PC-9 (cell line): Measurements from ENCODE around the gene NKAIN2. TPM values are rescaled to one million over a fixed set of nuclear protein-coding genes. Genes with fewer than 3 reads are reported as not detected.

Experiments used
- BruUV-seq: library from RNA; stranded (reverse); fragments of 400-500 nt; replicated peaks from 2 replicates; lab custom pipeline; 2021; lab: Mats Ljungman, UMichigan
- CTCF ChIA-PET: fragments of 300-600 bp; sonication (Branson Sonifier 250); formaldehyde crosslinking; loops from one replicate; lab custom pipeline; 2022; ENCODE audit warnings: antibody characterized with exemption; lab: Charles Lee
- POLR2A ChIA-PET: fragments of 300-600 bp; sonication (Branson Sonifier 250); formaldehyde crosslinking; loops from one replicate; lab custom pipeline; 2022; ENCODE audit warnings: antibody characterized with exemption; ENCODE audit not compliant: unreplicated experiment; lab: Charles Lee
- DNase-seq, 2 experiments: peaks; one replicate each; pipeline versions ENCODE4 v3.0.0 to v3.0.0-alpha.2; 2015 to 2022; ENCODE audit warnings: mixed read lengths in 1 of 2
- H2AFZ ChIP-seq: fragments of 200-600 bp; sonication (generic); 2 replicates; pipeline ENCODE4 v1.8.1; 2017; ENCODE audit warnings: antibody characterized with exemption
- H3F3A ChIP-seq: fragments of 200-600 bp; sonication (generic); 2 replicates; pipeline ENCODE4 v1.8.1; 2017; ENCODE audit warnings: antibody characterized with exemption, mild to moderate bottlenecking, low read depth; ENCODE audit not compliant: insufficient read depth
- H3K27ac ChIP-seq: fragments of 200-600 bp; sonication (generic); 2 replicates; pipeline ENCODE4 v1.6.1; 2016; ENCODE audit warnings: mixed run types
- H3K27me3 ChIP-seq: fragments of 200-600 bp; sonication (generic); 2 replicates; pipeline ENCODE4 v1.6.1; 2016; ENCODE audit warnings: low read depth, mixed run types; ENCODE audit not compliant: insufficient read depth
- H3K36me3 ChIP-seq: fragments of 200-600 bp; sonication (generic); 2 replicates; pipeline ENCODE4 v1.6.1; 2016; ENCODE audit warnings: low read depth, mixed run types
- H3K4me1 ChIP-seq: fragments of 200-600 bp; sonication (generic); replicated peaks from 2 replicates; pipeline ENCODE4 v1.6.1; 2016; ENCODE audit warnings: mixed run types; ENCODE audit not compliant: insufficient read depth
- H3K4me2 ChIP-seq: fragments of 200-600 bp; sonication (generic); 2 replicates; pipeline ENCODE4 v1.6.1; 2017; ENCODE audit warnings: mixed run types
- H3K4me3 ChIP-seq: fragments of 200-600 bp; sonication (generic); 2 replicates; pipeline ENCODE4 v1.6.1; 2016; ENCODE audit warnings: mixed run types
- H3K79me2 ChIP-seq: fragments of 200-600 bp; sonication (generic); 2 replicates; pipeline ENCODE4 v1.6.1; 2017; ENCODE audit warnings: low read depth, mixed run types
- H3K9me2 ChIP-seq: fragments of 200-600 bp; sonication (generic); 2 replicates; pipeline ENCODE4 v1.8.1; 2017; ENCODE audit warnings: mild to moderate bottlenecking; ENCODE audit not compliant: insufficient read depth
- H3K9me3 ChIP-seq: fragments of 200-600 bp; sonication (generic); 2 replicates; pipeline ENCODE4 v1.8.1; 2016; ENCODE audit warnings: low read depth; ENCODE audit not compliant: insufficient read depth
- H4K20me1 ChIP-seq: fragments of 200-600 bp; sonication (generic); 2 replicates; pipeline ENCODE4 v1.8.1; 2017; ENCODE audit not compliant: insufficient read depth
- EZH2 ChIP-seq: fragments of 200-600 bp; sonication (generic); IDR thresholded peaks from 2 replicates; pipeline ENCODE4 v1.8.0; 2017; ENCODE audit warnings: antibody characterized with exemption, low read depth
- intact Hi-C: fragments of 100-400 bp; cut with micrococcal nuclease; formaldehyde crosslinking; loops from one replicate; pipeline ENCODE4 v1.10.0; 2022; ENCODE audit not compliant: unreplicated experiment
- total RNA-seq: library from RNA; stranded (reverse); gene quantifications from 2 replicates; pipeline ENCODE4 v1.2.3, GENCODE V29; 2021
- TF ChIP-seq, protein P1 (sequence below): fragments of 200-600 bp; sonication (generic); conservative IDR thresholded peaks from 2 replicates; pipeline ENCODE4 v1.6.1; 2017; ENCODE audit warnings: mixed run types, antibody characterized with exemption, mild to moderate bottlenecking, moderate library complexity

NKAIN2 gene
- total RNA-seq, 1 experiment from 2014 or later: not detected

DNA sequence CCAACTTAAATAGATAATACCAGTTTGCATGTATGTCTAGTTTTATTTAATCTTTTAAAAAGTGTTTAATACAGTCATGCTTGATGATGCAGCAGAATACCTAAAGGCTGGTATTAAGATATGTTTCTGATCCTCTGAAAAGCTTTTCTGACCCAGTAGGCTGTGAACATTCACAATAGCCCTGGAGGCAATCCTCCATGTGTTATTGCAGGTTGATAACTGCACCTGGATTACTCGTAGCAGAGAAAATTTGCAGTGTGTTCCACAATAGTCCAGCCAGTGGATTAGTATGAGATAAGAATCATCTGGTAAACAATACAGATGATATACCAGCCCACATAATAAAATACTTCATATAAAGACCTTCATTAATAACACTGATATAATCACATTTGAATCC lies 979.7 kb downstream of the NKAIN2 start:
- no peaks in the 10 kb centered on the region for H3K79me2 ChIP-seq
- no peak overlapping the region for H2AFZ ChIP-seq
- no TSS peak for BruUV-seq
- no peak overlapping the region for H3K4me2 ChIP-seq
- no peaks in the 10 kb centered on the region for H3K36me3 ChIP-seq
- H3K4me1 ChIP-seq: no peaks in the 10 kb centered on the region
- TF ChIP-seq EZH2: no peak
- TF ChIP-seq, protein P1, sequence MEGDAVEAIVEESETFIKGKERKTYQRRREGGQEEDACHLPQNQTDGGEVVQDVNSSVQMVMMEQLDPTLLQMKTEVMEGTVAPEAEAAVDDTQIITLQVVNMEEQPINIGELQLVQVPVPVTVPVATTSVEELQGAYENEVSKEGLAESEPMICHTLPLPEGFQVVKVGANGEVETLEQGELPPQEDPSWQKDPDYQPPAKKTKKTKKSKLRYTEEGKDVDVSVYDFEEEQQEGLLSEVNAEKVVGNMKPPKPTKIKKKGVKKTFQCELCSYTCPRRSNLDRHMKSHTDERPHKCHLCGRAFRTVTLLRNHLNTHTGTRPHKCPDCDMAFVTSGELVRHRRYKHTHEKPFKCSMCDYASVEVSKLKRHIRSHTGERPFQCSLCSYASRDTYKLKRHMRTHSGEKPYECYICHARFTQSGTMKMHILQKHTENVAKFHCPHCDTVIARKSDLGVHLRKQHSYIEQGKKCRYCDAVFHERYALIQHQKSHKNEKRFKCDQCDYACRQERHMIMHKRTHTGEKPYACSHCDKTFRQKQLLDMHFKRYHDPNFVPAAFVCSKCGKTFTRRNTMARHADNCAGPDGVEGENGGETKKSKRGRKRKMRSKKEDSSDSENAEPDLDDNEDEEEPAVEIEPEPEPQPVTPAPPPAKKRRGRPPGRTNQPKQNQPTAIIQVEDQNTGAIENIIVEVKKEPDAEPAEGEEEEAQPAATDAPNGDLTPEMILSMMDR: no peak
- CTCF ChIA-PET: no interaction called here
- no peak for DNase-seq
- no peaks in the 10 kb centered on the region for H3F3A ChIP-seq
- POLR2A ChIA-PET: no interaction called here
- intact Hi-C loops: no loop called here
- H3K27ac ChIP-seq: no peak overlapping the region
- no peaks in the 10 kb centered on the region for H3K9me3 ChIP-seq
- no peaks in the 10 kb centered on the region for H3K27me3 ChIP-seq
- no peak overlapping the region for H3K4me3 ChIP-seq
- H4K20me1 ChIP-seq: no peaks in the 10 kb centered on the region
- H3K9me2 ChIP-seq: 0 out of 2 replicates have a peak, but pooled peaks cover 2% of the 10 kb centered on the region

DNA sequence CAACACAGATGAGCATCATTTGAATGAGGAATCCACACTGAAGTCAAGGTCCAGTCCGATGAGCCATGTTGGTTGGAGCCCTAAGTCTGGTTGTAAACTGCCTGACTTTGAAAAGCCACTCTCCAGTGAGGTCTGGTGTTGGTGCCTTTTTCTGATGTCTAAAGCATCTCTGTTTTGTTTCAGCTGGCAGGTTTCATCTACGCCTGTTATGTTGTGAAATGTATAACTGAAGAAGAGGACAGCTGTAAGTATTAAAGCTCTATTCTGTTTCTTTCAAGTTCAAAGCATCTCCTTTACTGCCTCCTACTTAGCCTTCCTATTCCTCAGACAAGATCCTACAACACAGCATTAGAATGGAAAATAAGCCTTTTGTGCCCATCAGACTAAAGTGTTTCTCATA lies 987.5 kb downstream of the NKAIN2 start:
- Histone ChIP-seq H3K4me3 (no peak overlapping the region), H3K27me3 (no peaks in the 10 kb centered on the region), H3K4me2 (no peak overlapping the region), H4K20me1 (no peaks in the 10 kb centered on the region), H3K9me3 (no peaks in the 10 kb centered on the region), H3K79me2 (no peaks in the 10 kb centered on the region), H2AFZ (no peak overlapping the region), H3K9me2 (no peaks in the 10 kb centered on the region), H3K36me3 (no peaks in the 10 kb centered on the region), H3K27ac (no peak overlapping the region), H3F3A (no peaks in the 10 kb centered on the region), H3K4me1 (no peaks in the 10 kb centered on the region)
- no TSS peak for BruUV-seq
- no peak for TF ChIP-seq EZH2
- TF ChIP-seq, protein P1: no peak
- CTCF ChIA-PET: no interaction called here
- no peak for DNase-seq
- POLR2A ChIA-PET: no interaction called here
- intact Hi-C loops: no loop called here

DNA sequence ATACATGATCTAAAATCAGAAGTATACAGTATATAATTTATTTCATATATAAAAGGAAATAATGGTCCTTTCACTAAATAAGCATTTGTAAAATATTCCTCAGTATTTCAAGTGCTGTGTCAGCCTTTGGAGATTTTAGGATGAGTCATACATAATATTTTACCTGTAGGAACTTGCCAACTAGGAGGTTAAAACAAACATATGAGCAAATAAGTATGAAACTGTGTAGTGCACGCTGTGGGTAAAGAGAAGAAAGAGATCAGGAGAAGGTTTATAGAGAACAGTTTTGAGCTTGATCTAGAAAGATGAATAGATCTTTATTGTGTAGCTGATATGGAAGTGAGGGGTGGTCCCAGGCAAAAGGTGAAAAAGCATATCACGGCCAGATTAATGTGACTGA lies 988.7 kb downstream of the NKAIN2 start:
- Histone ChIP-seq H3K4me1 (no peaks in the 10 kb centered on the region), H3K27ac (no peak overlapping the region), H3K4me2 (no peak overlapping the region), H4K20me1 (no peaks in the 10 kb centered on the region), H3F3A (no peaks in the 10 kb centered on the region), H3K79me2 (no peaks in the 10 kb centered on the region), H3K9me2 (no peaks in the 10 kb centered on the region), H2AFZ (no peak overlapping the region), H3K4me3 (no peak overlapping the region), H3K36me3 (no peaks in the 10 kb centered on the region), H3K9me3 (no peaks in the 10 kb centered on the region), H3K27me3 (no peaks in the 10 kb centered on the region)
- ChIA-PET POLR2A (no interaction called here), CTCF (no interaction called here)
- intact Hi-C loops: no loop called here
- BruUV-seq: no TSS peak
- peak in 1 of 2 experiments; percentile 45 for DNase-seq
- no peak for TF ChIP-seq EZH2
- TF ChIP-seq, protein P1: no peak
